Measurements from ENCODE around the gene RBM41. TPM values are rescaled to one million over a fixed set of nuclear protein-coding genes. Genes with fewer than 3 reads are reported as not detected.

RBM41 gene
- total RNA-seq, 1 experiment from 2014 or later, result 19.4 TPM

- H3K27ac Mint-ChIP-seq, result no peak overlapping the region
- Histone ChIP-seq H2BK120ac (ENCODE audit: low read depth, low read length, poor library complexity, severe bottlenecking) (no peak overlapping the region), H4K5ac (ENCODE audit: insufficient read length, low read depth, low read length) (no peak overlapping the region), H3K4me1 (ENCODE audit: insufficient read depth, low read length) (no peaks in the 10 kb centered on the region), H3K18ac (ENCODE audit: insufficient read length, low read depth, low read length) (no peak overlapping the region), H3K79me2 (ENCODE audit: insufficient read depth, low read length) (no peaks in the 10 kb centered on the region), H2BK20ac (ENCODE audit: low read depth, low read length, poor library complexity, severe bottlenecking) (no peak overlapping the region), H3K4me2 (ENCODE audit: insufficient read depth, insufficient read length, low read length) (no peak overlapping the region), H3K9me3 (ENCODE audit: control insufficient read depth, low read depth, low read length) (no peaks in the 10 kb centered on the region), H3K56ac (ENCODE audit: insufficient read length, low read depth, low read length) (no peak overlapping the region), H3K4ac (ENCODE audit: low read depth, low read length) (no peak overlapping the region), H2BK15ac (ENCODE audit: low read depth, low read length) (no peak overlapping the region), H3K27me3 (ENCODE audit: insufficient read depth, low read length) (no peaks in the 10 kb centered on the region), H3K14ac (ENCODE audit: insufficient read depth, low read length) (no peak overlapping the region), H4K20me1 (ENCODE audit: control insufficient read depth, insufficient read depth, insufficient read length) (no peaks in the 10 kb centered on the region), H3K23me2 (ENCODE audit: insufficient read length, low read depth, low read length, poor library complexity, severe bottlenecking) (no peaks in the 10 kb centered on the region), H2BK12ac (ENCODE audit: insufficient read length, low read depth, low read length) (no peak overlapping the region), H2AFZ (ENCODE audit: low read length) (no peak overlapping the region), H2BK5ac (ENCODE audit: insufficient read length, low read length) (no peak overlapping the region), H4K91ac (ENCODE audit: insufficient read length, low read depth, low read length) (no peak overlapping the region), H3K79me1 (ENCODE audit: insufficient read depth, low read depth, low read length, poor library complexity, severe bottlenecking) (no peaks in the 10 kb centered on the region), H3K23ac (ENCODE audit: insufficient read length, low read depth, low read length) (no peak overlapping the region), H3K27ac (ENCODE audit: insufficient read length, low read depth, low read length) (no peak overlapping the region), H2AK5ac (ENCODE audit: insufficient read length, low read length) (no peak overlapping the region), H4K8ac (replicated peaks; ENCODE audit: insufficient read length, low read depth, low read length) (no peak overlapping the region), H3T11ph (ENCODE audit: low read length) (no peak overlapping the region), H3K9ac (ENCODE audit: extremely low read depth, insufficient read length, low read length) (no peak overlapping the region)
- peak overlapping the region in 1 of 2 experiments; percentile 100; a peak in 2 of 5 replicates for H3K4me3 Mint-ChIP-seq
- H3K27me3 Mint-ChIP-seq (ENCODE audit: low read depth), result no peaks in the 10 kb centered on the region
- H3K9me3 Mint-ChIP-seq, result peaks cover 0 to 34% of the 10 kb centered on the region in 2 experiments; a peak in 3 of 5 replicates
- H3K36me3 Mint-ChIP-seq (ENCODE audit: insufficient read depth in 1 of 3, low read depth in 3 of 3), result peaks cover 24 to 30% (median 27%) of the 10 kb centered on the region in 3 experiments
- DNase-seq, result no peak
- no CpG with 5 or more reads among the region's 1 CpG for WGBS (ENCODE audit: extremely low coverage, insufficient read length, low lambda C conversion rate)
- TF ChIP-seq CTCF (conservative IDR thresholded peaks at IDR 0.05), result no peak
- peaks cover 3 to 13% of the 10 kb centered on the region in 2 experiments; a peak in 3 of 4 replicates for H3K4me1 Mint-ChIP-seq
Measured at GRCh38 chrX:107119283-107119682, 661 bp upstream of the RBM41 start.
